ENCODE measurements around the gene ANKUB1.

DNA sequence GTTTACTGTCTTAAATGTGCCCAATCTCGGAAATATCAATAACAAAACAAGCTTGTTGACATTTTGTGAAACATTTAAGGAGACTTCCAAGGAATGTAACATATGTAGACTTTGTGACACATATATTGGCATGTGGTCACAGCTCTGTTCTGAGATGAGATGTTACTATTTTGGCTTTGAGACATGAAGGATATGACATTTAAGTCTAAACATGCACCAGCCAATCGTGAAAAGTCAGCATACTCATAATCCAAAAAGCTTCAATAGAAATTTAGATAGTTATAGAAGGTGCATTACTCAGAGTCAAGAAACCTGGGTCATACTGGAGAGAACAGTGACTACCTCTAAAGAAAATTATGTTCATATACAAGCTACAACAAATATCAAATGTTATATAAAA is 53.5 kb downstream of the ANKUB1 start:
- TF ChIP-seq CTCF (IDR thresholded peaks at IDR 0.05; ENCODE audit: low read depth, low read length) (no peak), POLR2A (IDR thresholded peaks at IDR 0.05; ENCODE audit: extremely low read depth, insufficient read length) (no peak), MYC (IDR thresholded peaks at IDR 0.05; ENCODE audit: low read depth, low read length) (no peak)
- TF ChIP-seq, protein P1, sequence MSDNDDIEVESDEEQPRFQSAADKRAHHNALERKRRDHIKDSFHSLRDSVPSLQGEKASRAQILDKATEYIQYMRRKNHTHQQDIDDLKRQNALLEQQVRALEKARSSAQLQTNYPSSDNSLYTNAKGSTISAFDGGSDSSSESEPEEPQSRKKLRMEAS (IDR thresholded peaks at IDR 0.05; ENCODE audit: low read depth, low read length): no peak

Data from NB4 (cell line).